Stimulated activated CD8-positive, alpha-beta memory T cell treated with anti-CD3 and anti-CD28 coated beads, Interleukin-15, amount 100 ng/mL, for 24 hours (primary cell): ENCODE results near the gene URI1.

Experiments
- DNase-seq: peaks from one replicate; pipeline ENCODE4 v3.0.0-alpha.2; 2020; ENCODE audit warnings: low read depth

Gene URI1

DNA sequence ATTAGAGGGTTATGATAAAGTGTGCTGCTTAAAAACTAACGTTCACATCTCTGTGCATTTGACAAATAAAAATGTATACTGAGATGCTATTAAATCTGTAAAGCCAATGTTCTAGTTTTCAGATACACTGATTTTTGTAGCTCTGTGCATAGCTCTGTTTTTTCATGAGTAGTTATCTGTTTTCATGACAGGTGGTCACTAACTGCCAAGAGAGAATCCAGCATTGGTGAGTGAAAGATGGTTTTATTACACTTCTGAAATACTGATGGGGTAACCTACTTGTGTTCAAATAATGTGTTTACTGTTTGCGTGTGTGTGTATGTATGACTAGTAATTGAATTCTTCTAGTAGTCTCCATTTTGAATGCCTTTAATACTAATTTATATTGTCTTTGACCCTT, 29.0 kb downstream of the URI1 start:
- DNase-seq, result no peak

DNA sequence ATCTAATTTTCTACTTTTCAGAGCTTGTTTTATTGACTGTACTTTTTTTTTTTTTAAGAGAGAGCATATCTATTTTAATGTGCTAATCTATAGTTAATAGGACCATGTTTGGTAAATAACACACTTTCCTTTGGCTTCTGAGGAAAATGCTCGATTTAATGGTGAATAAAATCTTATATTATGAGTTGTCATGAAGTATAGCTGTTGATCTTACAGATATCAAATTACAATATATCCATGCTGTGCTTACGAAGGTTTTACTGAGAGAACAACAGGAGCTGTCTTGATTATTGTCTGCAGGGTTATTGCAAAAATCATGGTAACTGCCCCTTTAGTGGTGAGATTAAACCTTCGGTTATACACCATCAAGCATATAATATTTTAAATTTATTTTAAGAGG, 29.6 kb downstream of the URI1 start:
- DNase-seq, result no peak

DNA sequence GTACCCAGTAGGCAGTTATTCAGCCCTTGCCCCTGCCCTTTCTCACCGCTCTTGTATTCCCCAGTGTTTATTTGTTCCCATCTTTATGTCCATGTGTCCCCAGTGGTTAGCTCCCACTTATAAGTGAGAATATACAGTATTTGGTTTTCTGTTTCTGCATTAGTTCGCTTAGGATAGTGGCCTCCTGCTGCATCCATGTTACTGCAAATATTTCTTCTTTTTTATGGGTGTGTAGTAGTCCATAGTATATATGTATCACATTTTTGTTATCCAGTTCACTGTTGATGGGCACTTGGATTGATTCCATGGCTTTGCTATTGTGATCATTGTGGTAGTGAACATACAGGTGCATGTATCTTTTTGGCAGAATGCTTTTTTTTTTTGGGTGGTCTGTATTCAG, 32.7 kb downstream of the URI1 start:
- DNase-seq, result no peak

DNA sequence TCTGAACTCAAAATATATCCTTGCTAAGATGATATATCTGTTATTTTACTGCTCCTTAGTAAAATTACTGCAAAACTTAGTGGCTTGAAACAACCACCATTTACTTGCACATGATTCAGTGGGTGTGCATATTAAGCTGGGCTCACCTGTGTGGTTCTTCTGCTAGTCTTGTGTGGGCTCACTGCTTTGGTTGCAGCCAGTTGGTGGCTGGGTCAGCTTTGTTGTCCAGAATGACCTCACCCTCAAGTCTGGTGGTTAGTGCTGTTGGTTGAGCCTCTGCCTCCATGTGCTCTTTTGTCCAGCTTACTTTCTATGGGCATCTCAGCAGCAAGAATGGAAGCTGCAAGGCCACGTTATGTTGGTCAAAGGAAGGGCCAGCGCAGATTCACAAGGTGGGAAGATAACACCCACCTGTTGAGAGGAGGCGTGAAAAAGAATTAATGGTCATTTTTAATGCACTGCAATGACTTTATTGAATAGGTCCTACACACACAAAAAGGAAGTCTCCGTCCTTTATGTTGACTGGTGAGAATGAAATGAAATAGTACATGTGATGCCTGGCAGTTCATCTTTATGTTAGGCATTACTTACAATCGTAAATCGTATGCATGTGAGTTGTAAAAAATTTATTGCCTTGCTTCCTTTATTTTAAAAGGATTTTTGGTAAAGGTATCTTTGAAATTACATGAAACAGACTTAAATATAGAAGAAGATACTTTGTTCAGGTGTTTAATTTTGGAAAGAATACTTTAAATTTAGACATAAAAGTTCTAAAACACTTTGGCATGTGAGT, 34.3 kb downstream of the URI1 start:
- no peak for DNase-seq

DNA sequence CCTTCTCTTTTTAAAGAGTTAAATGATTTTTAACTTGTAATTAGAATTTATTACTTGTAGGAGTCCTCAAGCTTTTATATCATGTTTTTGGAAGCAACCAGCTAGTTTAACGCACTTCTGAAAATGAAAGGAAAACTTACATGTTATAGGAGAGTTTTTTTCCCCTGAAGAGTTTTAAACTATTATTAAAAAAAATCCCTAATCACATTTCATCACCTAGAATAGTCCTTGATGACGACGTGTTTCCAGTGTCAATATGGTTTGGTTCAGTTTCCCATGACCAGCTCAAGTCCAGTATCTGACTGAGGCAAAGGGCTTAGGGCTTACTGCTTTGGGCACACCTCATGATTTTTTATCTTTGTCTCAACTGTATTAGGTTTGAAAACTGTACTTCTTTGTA, 36.0 kb downstream of the URI1 start:
- no peak for DNase-seq

DNA sequence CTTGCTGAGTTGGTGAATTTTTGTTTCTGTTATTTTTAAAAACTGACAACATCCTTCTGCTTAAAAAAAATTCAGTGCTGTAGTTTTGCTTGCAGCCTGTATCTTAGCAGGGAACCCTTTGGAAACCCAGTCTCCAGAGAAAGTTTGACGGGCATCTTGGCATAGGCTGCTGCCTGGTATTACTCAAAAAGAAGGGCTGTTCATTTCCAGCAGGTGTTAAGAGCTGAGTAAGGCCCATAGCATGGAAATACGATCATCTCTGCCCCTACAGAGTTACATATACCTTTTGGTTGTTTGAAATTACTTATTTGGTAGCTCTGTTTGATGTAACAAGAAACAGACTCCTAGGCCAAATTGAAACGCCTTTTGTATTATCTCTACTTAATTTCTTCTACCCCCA, 41.5 kb downstream of the URI1 start:
- DNase-seq, result no peak

DNA sequence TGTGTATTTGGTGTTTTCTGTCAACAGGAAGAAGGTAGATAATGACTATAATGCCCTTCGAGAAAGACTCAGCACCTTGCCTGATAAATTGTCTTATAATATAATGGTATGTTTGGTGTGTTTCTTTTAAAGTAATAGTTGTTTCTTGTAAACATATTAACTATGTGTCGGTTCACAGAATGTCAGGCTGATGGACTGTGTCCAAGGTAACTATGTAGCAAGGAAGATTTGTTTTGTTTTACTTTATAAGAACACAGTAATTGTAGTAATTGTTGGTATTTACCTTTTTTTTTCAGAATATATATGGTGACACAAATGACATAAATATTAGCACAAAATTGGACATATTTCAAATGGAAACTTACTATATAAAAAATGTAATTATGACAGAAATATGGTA, 43.2 kb downstream of the URI1 start:
- DNase-seq, result no peak

DNA sequence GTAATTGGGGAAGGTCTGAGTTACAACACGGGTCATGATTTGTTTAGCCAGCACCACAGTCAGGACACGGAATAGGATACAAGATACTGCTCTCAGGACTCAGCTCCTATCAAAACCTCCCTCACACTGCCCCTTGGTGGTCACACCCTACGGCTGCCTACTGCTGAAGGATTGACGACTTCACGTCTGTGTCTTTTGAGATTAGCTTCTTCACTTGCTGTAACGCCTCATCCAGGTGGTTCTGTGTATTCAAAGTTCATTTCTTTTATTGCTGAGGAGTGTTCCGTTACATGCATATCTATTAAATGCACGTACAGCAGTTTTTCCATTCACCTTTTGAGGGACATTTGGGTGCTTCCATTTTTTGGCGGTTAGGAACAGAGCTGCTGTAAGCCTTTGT, 46.3 kb downstream of the URI1 start:
- no peak for DNase-seq

DNA sequence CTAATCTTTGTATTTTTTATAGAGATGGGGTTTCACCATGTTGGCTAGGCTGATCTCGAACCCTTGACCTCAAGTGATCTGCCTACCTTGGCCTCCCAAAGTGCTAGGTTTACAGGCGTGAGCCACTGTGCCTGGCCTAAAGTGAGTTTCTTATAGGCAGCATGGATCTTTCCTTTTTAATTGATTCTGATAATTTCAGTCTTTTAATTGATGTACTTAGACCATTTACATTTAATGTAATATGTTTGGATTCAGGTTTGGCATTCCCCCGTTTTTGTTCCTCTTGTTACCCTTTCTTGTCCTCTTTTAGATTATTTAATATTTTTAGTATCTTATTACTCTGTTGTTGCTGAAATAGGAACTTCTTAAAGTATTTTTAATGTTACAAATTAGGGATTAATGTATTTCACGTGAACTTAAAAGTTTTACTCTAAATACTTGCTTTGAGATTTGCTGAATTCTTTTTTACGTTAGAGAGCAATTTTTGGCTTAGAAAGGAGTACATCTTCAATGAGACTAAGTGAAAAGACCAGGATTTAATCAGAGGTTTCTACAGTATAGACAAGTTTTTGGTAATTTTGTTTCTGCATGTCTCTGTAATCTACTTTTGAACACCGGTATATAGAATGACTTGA, 50.3 kb downstream of the URI1 start:
- DNase-seq, result no peak

DNA sequence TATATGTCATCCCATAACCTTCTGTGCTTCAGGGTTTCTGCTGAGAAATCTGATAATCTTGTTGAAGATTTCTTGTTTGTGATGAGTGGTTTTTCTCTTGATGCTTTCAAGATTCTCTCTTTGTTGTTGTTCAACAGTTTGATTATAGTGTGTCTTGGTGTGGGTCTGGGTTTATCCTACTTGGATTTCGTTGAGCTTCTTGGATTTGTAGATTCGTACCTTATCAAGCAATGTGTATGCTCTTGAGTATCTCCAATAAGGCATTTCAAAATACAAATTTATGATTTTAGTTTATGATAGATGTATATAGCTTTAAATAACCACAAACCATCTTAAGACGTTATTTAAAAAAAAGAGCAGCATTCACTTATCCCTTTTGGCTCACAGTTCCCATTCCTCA, 57.5 kb downstream of the URI1 start:
- no peak for DNase-seq

DNA sequence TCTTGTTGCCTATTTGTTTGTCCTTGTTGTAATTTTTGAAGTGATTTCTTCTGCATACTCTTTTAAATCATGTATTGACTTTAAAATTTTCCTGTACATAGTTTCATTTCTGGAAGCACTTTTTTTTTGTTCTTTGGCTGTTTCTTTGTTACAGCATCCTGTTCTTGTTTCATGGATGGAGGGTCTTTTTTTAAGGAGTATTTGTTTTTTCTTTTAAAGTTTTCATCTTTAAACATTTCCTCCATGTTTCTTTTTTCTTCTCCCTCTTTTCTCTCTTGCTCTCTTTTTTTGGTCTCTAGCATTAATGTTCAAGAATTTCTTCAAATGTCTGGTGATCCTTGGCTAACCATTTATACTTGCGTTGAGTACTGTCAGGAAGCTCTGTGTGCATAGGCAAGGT, 58.8 kb downstream of the URI1 start:
- no peak for DNase-seq

DNA sequence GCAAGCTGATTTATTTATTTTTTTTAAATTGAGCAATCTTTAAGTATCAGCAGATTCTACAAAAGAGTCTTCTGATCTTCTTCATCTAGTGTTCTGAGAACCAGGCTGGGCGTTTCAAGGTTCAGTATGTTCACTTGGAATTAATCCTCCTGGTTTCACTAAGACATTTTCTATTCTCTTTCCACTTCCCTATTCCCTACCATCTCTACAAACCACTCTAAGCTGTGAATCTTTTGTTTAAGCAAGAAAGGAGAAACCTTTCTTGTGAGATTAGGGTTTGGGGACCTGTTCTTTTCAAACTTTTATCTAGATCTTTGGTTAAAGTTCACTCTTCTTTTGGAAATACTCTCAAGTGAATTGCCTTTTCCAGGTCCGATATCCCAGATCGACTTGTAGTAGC, 59.3 kb downstream of the URI1 start:
- DNase-seq, result no peak

DNA sequence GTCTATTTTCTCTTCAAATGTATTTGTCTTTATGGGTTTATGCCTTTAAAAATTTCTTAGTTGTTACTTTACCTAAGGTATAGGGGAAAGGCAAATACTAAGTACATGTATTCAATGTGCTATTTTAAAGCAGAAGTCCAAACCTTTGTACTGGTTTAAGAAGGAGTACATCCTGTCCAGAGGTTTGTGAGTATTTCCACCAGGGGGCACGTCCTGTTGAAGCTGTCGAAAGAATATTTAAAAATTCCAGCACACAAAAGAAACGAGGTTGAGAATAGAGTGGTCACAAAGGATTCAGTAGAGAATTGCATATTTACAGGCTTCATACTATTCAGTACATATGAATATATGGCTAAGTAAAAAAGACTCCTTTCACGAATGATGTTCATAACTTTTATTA, 59.8 kb downstream of the URI1 start:
- DNase-seq, result no peak

DNA sequence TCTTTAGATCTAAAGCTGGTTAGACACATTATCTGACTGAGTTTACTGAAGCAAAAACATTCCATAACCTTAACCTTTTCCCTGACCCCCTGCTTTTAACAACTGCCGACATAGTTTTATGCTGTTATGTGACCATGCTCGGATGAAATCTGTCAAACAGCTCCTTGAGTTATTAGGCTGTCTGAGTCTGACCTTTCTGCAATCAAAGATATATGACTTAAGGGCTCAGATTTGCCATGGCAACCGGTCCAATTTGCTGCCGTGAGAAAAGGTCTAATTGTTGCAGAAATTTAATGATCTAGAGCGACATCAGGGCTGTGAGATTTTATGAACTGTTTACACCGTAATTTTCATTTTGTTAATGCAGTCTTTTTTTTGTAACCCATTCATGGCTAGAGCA, 61.8 kb downstream of the URI1 start:
- DNase-seq, result no peak

DNA sequence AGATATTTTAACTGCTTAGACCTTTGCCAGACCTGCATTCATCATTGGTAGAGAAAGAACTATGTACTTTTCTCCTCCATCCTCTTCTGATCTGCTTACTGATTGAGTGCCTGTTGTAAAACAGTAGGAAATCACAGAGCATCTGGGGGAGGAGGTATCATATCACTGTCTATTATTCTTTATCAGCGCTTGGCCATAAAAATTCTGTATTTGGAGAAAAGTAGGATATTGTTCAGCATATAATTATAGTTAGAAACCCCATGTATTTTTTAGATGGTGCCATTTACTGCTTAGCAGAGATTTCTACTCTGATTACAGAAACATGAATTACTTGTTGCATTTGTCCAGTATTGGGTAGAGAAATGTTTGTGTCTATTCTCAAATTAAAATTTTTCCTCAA, 62.4 kb downstream of the URI1 start:
- DNase-seq, result no peak

DNA sequence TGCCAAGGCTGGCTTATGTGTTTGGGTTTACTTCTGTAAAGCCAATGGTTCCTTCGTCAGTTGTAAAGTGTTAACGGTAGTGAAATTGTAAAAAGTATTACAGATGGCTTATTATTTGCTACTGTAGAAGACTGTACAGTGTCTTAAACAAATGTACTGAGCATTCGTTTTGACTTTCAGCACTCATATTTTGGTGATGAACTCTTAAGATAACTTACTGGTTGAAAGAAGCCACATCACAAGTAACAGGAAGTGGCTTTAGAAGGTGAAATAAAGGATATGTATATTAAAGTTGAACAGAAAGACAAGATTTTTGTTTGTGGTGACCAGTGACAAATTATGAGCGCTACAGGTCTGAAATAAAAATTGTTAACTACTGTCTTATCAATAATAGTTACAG, 64.2 kb downstream of the URI1 start:
- no peak for DNase-seq

DNA sequence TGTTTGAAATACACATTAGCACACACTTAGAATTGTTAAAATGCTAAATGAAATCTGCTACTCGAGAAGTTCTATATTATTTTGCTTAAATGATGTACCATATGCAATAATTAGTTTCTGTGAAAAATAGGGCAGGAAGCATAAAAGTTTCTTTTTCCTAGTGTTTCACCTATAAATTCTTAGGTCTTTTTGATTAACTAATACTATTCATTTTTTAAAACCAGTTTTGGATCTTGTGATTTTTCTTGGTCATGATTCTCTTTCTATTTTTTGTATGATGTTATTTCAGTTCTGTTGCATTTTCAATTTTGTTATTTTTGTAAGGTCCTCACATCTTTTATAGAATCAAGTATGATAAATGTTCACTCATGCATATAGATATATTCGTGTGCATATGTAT, 66.1 kb downstream of the URI1 start:
- DNase-seq, result no peak

DNA sequence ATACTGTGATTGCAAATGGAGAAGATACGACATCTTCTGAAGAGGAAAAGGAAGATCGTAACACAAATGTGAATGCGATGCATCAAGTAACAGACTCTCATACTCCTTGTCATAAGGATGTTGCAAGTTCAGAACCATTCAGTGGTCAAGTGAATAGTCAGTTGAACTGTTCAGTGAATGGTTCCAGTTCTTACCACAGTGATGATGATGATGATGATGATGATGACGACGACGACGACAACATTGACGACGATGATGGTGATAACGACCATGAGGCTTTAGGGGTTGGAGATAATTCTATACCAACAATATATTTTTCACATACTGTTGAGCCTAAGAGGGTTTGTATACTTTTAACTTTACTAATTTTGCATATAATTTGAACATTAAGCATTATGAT, 67.0 kb downstream of the URI1 start:
- DNase-seq, result no peak

DNA sequence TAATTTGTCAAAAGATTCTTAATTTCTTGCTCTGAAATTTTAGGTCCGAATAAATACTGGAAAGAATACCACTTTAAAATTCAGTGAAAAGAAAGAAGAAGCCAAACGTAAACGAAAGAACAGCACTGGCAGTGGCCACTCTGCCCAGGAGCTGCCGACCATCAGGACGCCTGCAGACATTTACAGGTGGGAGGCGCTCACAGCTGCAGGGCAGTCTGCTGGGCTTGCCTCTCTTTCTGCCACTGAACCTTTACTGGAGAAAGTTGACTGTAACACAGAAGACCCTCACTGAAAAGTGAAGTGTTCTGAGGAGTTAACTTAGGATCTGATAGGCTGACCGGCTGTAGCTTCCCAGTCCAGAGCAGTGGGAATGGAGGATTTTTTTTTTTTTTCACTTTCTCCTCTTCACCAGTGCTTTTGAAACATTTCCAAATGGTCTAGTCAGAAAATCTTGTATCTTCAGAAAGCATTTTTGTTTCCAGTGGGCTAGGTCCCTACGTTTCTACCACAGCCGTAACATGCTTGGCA, 69.1 kb downstream of the URI1 start:
- DNase-seq, result no peak

DNA sequence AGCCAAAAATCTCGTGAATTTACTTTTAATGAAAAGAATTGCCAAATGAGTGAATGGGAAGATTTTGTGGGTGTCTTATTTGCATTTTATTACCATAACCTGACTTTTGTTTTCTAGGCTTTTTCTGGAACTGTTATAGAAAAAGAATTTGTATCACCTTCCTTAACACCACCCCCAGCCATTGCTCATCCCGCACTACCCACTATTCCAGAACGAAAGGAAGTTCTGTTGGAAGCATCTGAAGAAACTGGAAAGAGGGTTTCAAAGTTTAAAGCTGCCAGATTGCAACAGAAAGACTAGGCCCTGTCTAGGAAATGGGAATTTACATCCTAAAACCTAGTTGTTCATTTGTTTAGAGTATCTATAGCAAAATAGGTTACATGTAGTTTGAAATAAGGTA, 72.7 kb downstream of the URI1 start:
- DNase-seq, result no peak

DNA sequence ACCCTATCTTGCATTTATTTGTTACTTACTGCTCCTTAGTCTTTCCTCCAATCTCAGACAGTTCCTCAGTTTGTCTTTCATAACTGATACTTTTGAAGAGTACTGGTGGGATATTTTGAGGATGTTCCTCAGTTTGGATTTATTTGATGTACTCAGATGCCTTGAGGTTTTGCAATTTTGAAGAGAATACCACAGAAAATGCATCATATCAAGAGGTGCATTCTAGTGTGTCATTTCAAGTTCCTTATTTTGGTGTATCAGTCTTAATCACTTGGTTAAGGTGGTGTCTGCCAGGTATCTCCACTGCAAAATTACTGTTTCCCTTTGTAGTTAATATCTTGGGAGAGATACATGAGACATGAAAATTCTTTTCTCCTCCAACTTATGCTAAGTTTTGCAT, 75.1 kb downstream of the URI1 start:
- DNase-seq, result no peak

DNA sequence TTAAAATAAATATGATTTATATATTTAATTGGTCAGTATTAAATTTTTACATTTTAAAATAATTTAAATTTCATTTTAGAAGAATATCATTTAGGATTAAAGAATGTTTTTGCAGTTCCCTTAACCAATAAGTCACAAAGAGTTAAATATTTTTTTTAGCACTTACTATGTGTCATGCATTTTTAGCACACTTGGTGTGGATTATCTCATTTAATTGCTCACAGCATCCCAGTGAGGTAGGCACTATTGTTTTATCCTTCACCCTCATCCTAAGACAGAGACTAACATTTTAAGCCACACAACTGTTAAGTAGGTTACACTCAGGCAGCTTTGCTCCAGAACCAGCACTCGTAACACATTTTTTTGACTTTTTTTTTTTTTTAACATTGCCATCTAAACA, 78.2 kb downstream of the URI1 start:
- no peak for DNase-seq

DNA sequence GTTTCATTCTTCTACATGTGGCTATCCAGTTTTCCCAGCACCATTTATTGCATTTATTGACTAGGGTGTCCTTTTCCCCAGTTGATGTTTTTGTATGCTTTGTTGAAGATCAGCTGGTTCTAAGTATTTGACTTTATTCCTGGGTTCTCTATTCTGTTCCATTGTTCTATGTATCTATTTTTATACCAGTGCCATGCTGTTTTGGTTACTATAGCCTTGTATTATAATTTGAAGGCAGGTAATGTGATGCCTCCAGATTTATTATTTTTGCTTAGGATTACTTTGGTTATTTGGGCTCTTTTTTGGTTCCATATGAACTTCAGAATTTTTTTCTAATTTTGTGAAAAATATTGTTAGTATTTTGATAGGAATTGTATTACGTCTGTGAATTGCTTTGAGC, 80.6 kb downstream of the URI1 start:
- no peak for DNase-seq

DNA sequence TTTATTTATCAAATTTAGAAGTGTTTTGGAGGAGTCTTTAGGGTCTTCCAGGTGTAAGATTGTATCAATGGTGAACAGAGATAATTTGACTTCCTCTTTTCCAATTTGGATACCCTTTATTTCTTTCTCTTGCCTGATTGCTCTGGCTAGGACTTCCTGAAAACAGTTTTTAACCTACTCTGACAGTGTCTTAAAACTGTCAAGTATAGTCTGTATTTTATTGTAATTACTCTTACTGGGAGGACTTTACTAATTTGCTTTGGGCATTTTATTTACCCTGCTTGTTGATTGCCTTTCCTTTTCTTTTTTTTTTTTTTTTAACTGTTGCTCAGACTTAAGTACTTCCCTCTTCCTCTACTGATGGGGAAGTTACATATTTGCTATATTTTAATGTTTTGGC, 81.3 kb downstream of the URI1 start:
- no peak for DNase-seq
